Inferior parietal cortex (tissue), 1 donor: ENCODE measurements around the gene MAGI1.

Experiments
- DNase-seq: peaks from one replicate; pipeline ENCODE4 v3.0.0-alpha.2; 2016; ENCODE audit errors: extremely low spot score

Gene MAGI1

DNA sequence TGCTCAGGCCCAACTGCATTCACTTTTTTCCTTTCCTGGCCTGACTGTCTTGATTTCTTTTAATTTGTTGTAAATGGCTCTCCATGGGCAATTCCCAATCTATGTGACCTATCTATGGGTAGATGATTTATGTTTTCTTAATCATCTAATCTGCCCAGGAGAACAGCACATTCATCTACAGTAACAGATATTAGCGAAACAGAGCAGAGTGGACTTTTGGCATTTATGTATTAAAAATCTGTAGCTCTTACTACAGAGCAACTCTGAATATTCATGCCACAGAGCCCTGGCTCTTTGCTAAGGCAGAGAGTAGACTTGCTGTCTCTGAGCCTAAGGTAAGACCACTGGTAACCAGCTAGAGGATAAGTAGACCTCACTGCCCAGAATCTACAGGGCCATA lies 676.0 kb downstream of the MAGI1 start:
- DNase-seq: no peak

DNA sequence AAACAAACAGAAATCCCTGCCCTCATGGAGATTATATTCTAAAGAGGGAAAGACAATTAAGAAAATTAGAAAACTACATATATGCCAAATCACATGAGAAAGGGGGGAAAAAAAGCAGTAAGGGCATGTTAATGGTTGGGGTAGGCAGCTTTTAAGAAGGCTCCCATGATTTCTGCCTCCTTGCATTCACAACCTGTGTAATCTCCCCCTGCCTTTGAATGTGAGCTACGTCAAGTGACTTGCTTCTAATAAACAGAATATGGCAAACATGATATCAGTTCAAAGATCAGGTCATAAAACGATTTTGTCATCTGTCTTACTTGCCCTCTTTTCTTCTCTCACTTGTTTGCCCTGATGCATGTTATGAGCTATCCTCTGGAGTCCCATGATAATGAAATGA lies 677.3 kb downstream of the MAGI1 start:
- DNase-seq: no peak

DNA sequence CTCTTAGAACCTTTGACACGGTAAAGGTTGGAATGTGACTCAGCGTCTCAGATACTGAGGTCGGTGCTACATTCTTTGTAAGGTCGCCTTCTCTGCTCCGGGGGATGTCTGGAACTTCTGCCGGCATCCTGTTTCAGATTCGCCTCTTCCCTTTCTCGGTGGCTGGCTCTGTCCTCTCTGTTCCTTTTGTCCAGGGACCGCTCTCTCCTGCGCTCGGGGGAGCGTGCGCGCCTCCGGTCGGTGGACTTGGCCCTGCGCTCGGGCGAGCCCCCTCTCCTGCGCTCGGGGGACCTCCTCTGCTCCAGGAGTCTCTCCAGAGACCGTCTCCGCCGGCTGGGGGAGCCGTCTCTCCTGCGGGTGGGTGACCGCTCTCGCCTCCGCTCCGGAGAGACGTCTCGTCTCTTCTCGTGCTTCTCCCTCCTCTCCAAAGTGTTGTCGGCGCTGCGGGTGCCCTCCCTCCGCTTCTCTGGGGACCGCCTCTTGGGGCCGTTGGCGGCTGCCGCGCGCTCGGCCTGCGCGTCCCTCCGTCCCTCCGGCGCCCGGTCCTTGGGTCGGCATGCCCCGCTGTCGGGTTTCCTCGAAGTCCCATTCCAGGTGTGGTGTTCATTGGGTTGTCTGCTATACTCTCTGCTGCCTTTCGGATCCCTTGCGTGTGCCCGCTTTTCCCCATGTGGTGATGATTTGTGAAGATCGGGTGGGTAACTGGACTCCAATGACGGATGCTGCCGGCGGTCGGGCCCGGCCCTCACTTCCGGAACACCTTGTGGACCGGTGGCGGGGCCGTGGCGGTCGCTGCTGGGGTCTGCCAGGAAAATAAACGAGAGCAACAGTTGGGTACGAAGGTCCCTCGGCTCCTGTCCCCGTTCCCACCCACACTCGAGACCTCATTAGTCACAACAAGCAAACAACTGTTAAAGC lies 682.1 kb downstream of the MAGI1 start:
- DNase-seq: no peak

DNA sequence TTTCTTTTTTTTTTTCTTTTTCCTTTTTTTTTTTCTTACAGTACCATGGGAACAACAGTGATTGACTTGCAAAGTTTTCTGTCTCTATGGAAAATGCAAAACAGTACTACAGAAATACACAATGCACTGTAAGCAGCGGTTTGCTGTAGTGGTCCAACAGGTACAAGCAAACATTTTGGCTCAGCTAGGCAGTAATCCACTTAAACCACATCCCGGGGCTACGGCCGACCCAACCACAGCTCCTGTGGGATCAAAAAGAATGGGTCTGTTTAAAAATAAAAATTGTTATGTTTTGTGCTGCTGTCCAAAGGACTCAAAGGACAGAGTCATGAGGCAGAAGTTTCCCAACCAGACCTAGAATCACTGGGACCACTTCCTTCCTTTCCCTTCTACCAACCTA lies 683.8 kb downstream of the MAGI1 start:
- DNase-seq: no peak

DNA sequence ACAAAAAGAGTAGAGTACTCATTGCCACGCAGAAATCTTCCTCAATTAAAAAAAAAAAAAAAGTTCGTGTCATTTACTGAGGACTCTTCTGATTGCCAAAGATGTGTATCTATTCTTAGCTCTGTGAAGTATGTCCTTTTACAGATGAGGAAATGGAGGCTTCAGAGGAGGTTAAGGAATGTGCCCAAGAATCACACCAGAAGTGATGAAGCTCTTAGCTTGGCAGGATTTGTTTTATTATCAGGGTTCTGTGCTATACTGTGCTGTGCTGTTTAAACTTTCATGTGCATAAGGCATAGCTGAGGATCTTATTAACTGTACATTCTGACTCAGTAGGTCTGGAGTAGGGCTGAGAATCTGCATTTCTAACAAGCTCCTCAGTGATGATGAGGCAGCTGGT lies 685.8 kb downstream of the MAGI1 start:
- DNase-seq: no peak

DNA sequence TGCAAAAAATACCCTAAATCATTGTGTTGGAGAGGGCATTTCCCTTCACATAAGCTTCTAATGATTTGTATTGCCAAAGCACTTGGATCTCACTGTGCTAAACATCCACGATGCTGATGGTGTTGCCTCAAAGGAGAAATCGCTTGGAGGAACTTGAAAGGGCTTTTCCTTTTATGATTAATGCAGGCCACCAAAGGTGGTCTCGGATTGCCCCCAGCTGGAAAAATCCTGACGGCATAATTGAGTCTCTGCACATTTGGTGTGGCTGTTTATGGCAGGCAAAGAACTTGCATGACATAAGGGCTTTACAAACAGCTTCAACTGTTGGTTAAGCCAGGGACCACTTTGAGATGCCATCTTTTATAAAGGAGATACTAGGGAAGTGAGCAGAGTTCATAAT lies 687.0 kb downstream of the MAGI1 start:
- no peak for DNase-seq

DNA sequence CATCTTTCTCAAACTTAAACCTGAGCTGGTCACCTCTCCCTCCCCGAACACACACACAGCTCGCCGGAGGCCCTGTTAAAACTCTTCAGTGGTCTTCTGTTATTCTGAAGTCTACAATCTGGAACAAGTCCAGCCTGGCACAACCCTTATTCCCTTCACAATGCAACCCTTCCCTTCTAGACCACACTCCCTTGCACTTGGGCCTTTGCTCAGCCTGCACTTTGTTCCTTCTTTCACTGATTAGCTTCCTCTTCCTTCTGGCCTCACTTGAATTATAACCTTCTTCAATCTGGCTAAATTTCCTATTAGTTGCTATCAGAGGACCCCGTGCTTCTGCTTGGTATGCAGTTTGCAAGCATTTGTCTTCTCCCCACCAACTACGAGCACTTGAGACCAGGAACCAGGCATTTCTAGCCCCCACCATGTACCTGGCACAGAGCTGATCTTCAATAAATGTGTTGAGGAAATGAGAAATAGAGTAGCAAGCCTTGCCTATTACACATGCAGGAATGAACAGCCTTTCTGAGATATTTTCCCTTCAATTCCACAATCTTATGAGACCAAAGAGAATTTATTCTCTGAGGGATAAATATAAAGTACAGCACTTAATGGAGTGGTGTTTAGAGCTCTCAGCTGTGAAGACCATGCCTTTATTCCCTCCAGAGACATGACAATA lies 687.8 kb downstream of the MAGI1 start:
- DNase-seq: no peak

DNA sequence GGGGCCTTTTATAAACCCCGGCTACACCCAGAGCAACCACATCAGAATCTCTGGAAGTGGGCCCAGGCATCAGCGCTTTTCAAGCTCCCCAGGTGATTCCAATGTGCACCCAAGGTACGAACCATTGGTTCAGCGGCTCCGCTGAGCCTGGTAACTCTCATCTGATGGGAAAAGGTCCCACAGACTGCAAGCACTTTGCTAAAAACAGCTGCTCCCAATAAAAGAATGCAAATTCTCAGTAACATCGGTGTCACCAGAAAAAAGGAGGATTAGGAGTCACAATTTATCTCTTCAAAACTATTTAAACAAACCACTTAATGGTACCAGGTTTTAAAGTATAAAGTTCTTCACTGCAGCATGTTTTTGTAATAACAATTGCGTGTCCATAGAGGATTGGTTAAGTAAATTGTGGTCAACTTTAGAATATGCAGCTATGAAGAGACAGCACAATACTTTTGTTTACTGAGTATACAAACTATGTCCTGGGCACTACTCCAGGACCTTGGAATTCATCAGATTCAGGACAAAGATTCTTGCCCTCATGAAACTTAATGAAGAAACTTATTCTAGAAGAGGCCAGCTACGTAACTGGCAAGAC lies 690.2 kb downstream of the MAGI1 start:
- DNase-seq: no peak

DNA sequence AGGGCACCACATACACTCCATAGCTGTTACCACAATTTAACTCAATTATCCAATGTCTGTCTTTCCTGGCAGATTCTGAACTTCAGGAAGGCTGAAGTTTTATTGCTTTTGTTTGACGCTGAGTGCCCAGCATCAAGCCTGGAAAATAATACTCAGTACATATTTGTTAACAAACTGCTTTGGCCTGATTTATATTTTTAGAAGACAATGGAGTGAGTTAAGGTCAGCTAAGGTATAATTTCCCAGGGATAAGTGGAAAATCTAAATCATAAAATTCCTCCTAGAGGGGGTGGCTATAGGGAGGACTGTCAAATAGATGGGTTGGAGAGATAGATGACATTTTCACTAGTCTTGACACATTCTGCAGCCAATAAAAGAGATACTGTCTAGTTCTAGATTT lies 691.6 kb downstream of the MAGI1 start:
- DNase-seq: no peak

DNA sequence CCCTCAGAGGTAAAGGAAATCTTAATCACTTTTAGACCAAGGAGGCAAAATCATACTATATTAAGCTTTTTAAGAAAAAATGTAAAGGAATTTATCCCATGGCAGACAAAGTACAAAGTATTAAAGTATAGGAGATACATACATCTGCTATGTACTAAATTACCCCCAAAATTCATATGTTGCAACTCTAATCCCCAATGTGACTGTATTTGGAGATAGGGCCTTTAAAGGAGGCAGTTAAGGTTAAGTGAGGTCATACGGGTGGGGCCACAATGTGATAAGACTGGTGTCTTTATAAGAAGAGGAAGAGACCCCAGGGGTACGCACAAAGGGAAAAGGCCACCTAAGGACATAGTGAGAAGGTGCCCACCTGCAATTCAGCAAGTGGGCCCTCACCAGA lies 693.9 kb downstream of the MAGI1 start:
- no peak for DNase-seq

DNA sequence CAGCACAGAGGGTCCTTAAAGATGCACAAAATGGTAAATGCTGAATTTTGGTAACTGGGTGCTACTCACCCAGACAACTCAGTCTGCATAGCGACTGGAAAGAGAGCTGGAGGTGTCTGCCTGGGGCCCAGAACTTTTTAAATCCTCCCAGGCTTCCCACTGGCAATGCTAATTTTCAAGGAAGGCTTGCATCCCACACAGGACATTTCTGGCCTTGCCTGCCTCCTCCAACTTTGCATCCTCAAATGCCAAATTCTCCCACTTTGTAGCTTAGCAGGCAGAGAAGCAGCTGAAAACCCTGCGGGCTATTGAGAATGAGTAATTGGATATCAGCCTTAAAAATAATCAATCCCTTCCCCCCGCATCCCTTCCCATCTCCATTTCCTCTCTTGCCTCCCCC lies 694.3 kb downstream of the MAGI1 start:
- no peak for DNase-seq

DNA sequence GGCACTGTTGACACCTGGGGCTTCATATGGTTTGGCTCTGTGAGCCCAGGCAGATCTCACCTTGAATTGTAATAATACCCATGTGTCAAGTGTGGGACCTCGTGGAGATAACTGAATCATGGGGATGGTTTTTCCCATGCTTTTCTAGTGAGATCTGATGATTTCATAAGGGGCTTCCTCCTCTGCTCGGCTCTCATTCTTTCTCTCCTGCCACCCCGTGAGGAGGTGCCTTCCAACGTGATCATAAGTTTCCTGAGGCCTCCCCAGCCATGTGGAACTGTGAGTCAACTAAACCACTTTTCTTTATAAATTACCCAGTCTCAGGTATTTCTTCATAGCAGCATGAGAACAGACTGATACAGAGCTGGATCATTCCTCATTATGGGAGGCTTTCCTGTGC lies 695.0 kb downstream of the MAGI1 start:
- DNase-seq: no peak

DNA sequence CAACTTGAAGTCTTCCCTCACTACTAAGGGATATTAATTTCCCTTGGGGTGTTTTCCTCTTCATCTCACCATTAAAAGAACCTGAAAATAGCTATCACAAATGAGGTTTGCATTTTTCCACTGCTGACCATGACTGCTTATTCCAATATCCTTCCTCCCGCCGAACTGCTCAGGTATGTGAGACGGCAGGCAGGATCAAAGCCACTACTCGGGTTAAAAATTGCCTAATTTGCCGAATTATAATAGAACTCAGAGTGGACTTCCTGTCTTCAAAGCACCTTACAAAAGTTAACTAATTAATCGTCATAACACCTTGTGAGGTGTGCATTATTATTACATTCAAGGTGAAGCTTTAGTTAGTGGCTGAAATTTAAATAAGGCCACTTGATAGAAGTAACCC lies 695.7 kb downstream of the MAGI1 start:
- DNase-seq: no peak

DNA sequence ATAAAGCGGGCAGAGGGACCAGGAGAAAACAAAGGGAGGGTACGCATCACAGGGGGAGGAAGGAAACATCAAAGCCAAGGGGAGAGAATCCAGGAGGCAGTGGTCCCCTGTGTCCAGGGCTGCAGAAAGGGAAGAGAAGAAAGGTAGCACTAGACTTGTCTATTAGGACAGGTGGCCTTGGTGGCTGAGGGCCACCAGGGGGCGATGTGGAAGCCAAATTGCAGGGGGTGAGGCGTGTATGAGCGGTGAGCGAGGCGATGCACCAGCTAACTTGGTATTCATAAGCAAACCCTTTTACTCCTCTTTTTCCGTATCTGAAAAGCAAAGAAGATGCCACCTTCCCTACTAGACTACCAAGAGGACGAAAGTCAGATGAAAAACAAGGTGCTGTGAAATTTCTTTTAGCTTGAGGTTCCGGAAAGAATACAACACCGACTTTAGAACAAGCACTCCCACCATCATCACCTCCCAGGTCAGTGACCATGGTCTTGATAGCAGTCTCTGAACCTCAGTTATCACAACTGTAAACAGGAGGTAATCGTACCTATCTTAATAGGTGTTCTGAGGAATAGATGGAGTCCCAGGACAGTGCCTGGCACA lies 696.5 kb downstream of the MAGI1 start:
- no peak for DNase-seq

DNA sequence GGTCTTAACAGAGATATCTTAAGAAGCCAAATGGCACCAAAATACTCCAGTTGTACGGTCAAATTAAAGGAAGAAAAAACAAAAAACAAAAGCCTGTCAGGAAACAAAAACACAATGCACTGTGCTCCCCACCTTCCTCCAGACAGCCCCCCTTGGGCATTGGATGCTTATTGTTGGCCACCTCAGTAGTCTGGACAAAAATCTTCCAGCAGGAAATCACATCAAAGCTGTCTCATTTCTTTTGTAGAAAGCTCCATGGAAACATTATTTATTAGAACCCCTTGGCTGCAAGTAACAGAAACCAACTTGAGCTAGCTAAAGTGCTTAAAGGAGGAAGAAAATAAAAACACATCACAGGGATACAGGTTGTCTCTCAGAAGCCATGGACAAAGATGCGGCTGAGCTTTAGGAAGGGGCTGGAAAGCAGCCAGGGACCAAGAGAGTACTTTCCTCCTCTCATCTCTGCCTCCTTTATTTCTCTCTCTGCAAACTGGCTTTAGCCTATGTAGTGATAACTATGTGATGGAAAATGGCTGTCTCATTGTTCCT lies 699.5 kb downstream of the MAGI1 start:
- no peak for DNase-seq

DNA sequence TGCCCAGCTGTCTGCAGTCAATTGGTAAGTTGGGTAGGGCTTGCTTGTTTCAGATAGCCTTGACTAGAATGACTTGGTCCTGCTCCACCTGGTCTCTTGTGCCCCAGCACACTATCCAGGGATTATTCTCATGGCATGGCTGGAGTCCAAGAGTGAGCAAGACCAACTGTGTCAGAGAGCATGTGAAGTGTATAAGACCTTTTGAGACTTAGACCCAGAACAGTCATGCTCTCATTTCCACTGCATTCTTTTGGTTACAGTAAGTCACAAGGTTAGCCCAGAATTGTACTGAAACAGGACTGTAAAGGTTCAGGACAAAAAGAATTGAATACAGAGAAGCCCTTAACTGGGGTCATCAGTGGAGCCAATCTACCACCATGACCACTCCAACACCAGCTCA lies 700.1 kb downstream of the MAGI1 start:
- no peak for DNase-seq

DNA sequence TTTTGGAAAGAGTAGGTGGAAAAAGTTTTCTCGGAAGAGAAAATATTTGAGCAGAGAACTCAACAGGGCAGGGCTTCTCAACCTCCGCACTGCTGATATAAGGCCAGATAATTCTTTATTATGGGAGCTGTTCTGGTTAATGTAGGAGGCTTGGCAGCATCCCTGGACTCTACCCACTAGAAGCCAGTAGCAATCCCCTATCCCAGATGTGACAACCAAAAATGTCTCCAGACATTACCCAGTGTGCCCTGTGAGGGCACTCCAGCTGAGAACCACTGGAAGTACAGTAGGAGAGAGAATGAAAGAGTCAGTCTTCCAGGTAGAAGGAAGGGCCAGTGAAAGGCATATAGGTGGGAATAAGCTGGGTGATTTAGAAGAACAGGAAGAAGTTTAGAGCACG lies 703.1 kb downstream of the MAGI1 start:
- no peak for DNase-seq

DNA sequence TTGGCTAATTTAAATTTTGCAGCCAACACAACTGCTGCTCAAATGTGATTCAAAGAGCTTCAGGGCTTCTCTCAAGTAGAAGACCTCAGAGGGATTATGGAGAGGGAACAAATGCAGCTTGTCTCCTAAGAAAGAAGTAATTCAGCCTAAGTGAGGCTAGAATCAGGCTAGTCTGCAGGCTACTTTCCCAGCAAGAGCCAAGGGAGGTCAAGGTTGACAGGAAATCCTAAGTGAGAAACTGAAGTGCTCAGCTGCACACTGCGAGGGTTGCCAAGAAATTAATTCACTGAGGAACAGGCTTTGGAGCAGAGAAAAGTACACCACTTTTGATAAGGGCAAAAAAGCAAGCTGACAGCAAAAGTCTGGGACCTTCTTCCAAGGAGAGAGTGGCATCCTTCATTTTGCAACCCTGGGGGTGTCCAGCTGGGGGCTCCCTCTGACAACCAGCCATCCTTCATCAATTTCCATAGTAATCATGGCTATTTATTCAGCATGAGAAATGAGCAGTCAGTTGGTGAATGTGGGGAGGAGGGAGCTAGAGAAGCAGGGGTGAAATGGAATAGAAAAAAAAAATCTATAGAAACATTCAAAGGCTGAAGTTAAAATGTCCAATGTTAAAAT lies 704.6 kb downstream of the MAGI1 start:
- no peak for DNase-seq

DNA sequence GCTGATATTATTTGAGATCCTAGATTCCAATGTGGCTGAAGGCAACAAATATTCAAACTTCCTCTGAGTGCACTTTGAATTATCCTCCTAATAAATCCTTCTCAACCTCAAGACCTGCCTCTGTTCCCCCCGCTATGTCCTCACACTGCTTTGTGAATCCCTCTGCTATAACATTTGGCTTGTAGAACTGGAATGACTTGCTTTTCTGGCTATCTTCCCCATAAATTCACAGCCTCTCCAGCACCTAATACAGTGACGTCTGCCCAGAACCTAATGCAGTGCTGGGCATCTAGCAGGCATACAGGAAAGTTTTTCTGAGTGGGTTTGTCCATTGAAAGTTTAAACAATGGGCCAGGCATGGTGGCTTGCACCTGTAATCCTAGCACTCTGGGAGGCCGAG lies 707.0 kb downstream of the MAGI1 start:
- no peak for DNase-seq

DNA sequence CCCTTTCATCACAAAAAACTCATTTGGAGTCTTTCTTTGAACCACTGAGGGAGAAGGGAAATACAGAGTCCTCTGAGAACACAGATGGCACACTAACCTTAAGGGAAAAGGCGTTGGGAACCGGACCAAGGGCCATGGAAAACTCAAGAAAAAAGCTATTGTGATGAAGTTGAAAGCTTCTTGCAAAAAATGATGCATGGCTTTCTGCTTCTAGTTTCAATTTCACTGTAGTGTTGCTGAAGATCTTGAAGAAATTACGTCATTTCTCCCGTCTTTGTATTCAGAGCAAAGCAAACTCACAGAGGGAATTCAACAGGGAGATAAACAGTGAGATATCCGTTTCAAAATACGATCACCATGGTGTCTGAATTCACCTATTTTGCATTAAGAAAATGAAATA lies 708.6 kb downstream of the MAGI1 start:
- DNase-seq: no peak

DNA sequence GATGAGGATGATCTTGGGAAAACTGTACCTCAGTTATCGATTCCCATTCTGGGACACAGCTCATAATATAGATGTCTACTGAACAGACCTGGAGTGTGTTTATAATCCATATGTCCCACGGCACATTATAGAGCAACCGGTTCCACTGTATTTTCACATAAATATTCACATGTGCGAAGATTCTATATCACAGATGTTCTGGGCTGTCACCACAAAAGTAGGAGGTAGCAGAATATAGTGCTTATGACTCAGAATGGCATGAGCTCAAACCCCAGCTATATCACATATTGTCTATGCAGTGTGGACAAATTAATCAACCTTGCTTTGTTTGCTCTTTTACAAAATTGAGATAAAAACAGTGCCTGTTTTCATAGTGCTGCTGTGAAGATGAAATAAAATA lies 710.6 kb downstream of the MAGI1 start:
- peak; percentile 58 for DNase-seq

DNA sequence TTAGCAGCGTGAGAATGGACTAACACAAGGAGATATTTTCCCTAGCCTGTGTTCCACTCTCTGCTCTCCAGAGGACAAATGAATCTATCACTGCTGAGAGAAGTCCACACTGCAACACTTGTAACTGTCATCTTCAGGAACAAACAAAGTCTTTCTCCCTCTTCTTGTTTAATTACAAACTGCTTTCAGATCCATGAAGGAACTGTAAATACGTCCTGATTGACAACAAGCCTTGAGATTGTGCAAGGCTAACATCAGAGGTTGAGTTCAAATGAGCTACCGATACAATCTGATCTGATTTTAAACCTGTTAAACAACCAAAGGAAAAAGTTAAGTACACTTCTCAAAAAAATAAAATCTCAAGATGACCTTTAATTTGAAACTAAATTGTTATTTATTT lies 712.1 kb downstream of the MAGI1 start:
- DNase-seq: no peak
